22Rv1 (cell line): ENCODE results near the gene PICALM.

Source experiments
- ZFX ChIP-seq: fragments of 450-650 bp; IDR thresholded peaks from 2 replicates; pipeline ENCODE4 v1.6.1; 2017; ENCODE audit warnings: antibody characterized with exemption, borderline replicate concordance
- TF ChIP-seq, protein P1 (sequence below): fragments of 450-650 bp; IDR thresholded peaks from 2 replicates; pipeline ENCODE4 v1.5.1; 2017; ENCODE audit warnings: mild to moderate bottlenecking

GRCh38 chr11:86068138-86068871, 579 bp downstream of the PICALM start:
- TF ChIP-seq, protein P1, sequence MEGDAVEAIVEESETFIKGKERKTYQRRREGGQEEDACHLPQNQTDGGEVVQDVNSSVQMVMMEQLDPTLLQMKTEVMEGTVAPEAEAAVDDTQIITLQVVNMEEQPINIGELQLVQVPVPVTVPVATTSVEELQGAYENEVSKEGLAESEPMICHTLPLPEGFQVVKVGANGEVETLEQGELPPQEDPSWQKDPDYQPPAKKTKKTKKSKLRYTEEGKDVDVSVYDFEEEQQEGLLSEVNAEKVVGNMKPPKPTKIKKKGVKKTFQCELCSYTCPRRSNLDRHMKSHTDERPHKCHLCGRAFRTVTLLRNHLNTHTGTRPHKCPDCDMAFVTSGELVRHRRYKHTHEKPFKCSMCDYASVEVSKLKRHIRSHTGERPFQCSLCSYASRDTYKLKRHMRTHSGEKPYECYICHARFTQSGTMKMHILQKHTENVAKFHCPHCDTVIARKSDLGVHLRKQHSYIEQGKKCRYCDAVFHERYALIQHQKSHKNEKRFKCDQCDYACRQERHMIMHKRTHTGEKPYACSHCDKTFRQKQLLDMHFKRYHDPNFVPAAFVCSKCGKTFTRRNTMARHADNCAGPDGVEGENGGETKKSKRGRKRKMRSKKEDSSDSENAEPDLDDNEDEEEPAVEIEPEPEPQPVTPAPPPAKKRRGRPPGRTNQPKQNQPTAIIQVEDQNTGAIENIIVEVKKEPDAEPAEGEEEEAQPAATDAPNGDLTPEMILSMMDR, result no peak
- no peak for TF ChIP-seq ZFX
